22Rv1 (cell line): Measurements from ENCODE around the gene RPA1.

Source experiments
- CTCF ChIP-seq: fragments of 450-650 bp; IDR thresholded peaks from 2 replicates; pipeline ENCODE4 v1.5.1; 2017; ENCODE audit warnings: mild to moderate bottlenecking
- ZFX ChIP-seq: fragments of 450-650 bp; IDR thresholded peaks from 2 replicates; pipeline ENCODE4 v1.6.1; 2017; ENCODE audit warnings: antibody characterized with exemption, borderline replicate concordance

GRCh38 chr17:1861391-1862010 is 31.7 kb downstream of the RPA1 start:
- TF ChIP-seq CTCF (no peak), ZFX (no peak)
